Activated CD8-positive, alpha-beta memory T cell treated with anti-CD3 and anti-CD28 coated beads, Interleukin-2, amount 50 U/mL, for 24 hours (primary cell): ENCODE data around the gene SNX13.
"Not testable (repeated sequence)": the region's sequence is repeated elsewhere in the genome, so short reads cannot be mapped to it uniquely, and the experiment has no call there.

ENCODE experiments used
- DNase-seq: peaks from one replicate; pipeline ENCODE4 v3.0.0-alpha.2; 2020; ENCODE audit errors: extremely low read depth

Gene SNX13

DNA sequence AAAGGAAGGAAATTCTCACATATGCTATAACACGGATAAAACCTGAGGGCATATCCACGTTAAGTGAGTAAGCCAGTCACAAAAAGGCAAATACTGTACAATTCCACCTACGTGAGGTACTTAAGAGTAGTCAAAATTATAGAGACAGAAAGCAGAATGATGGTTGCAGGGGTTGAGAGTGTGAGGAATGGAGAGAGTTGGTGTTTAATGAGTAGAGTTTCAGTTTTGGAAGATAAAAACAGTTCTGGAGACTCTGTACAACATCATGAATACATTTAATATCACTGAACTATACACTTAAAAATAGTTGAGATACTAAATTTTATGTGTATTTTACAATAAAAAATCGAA lies 95.1 kb downstream of the SNX13 start:
- DNase-seq = no peak

DNA sequence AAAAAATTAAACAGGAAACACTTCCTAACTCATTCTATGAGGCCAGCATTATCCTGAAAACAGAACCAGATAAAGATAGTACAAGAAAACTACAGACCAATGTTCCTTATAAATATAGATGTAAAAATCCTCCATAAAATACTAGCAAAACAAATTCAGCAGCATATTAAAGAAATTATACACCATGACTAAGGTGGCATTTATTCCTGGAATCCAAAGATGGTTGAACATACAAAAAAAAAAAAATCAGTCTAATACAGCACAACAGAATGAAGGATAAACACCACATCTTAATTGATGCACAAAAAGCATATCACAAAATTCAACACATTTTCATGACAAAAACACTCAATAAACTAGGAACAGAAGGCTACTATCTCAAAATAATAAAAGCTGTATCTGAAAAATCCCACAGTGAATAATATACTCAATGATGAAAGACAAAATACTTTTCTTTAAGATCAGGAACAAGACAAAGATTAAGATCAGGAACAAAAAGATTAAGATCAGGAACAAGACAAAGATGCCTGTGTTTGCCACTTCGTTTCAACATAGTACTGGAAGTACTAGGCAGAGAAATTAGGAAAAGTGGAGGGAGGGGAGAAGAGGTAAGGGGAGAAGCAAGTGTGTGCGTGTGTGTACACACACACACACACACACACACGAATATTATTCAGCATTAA lies 95.6 kb downstream of the SNX13 start:
- DNase-seq = no peak

DNA sequence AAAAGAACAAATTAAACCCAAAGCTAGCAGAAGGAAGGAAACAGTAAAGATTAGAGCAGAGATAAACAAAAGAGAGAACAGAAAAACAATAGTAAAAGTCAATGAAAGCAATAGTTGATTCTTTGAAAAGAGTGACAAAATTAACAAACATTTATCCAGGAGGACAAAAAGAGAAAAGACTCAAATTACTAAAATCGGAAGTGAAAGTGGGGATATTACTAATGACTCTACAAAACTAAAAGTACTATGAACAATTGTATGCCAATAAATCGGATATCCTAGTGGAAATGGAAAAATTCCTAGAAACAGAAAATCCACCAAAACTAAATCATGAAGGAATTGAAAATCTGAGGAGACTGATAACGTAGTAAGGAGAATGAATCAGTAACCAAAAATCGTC lies 96.3 kb downstream of the SNX13 start:
- no peak for DNase-seq

DNA sequence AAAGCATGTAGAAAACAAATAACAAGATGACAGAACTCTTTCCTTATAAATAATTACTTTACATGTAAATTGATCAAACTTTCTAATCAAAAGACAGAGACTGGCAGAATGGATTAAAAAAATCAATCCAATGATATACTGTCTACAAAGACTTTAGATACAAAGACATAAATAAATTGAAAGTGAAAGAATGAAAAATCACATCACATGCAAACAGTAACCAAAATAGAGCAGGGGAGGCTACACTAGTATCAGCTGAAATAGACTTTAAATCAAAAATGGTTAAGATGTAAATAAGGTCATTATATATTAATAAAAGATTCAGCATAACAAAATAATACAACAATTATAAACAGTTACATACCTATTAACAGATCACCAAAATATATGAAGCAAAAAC lies 97.3 kb downstream of the SNX13 start:
- DNase-seq = no peak

DNA sequence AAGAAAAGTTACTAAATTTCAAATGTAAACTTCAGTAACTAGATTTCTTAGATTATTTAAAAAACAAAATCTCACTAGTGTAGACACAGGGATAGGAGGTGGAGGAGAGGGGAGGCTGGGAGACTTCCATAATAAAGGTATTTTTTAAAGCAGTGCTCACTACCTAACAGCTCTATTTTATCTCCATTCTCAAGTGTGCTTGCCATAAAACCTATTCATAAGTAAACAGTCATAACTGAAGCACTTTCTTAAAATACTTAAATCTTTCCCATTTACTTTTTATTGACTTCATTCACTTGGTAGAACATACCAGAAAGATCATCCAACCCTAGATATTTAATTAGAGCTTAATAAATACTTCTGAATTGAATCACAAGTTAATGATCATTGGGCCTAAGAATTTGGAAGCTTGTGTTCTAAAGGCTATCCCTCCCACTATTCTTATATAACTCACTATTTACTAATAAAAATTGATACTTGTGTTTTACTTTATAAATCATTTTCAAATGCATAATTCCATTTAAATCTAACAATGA lies 107.4 kb downstream of the SNX13 start:
- no peak for DNase-seq

DNA sequence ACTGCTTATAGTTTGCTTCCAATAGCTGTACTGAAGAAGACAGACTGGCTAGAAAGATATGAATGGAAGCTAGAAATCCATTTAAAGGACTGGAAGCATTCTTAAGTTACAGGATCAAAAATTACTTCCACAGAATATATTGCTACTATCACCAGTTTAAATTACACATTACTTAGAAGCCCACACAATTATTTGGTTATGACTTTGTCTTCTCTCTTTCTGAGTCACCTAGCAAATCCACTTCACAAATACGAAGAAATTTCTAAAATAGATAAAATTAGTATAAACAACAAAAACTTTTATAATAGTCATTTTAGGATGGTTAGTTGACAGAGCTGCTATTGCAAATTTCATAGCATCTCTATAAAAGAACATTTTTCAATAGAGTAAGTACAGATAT lies 108.1 kb downstream of the SNX13 start:
- no peak for DNase-seq

DNA sequence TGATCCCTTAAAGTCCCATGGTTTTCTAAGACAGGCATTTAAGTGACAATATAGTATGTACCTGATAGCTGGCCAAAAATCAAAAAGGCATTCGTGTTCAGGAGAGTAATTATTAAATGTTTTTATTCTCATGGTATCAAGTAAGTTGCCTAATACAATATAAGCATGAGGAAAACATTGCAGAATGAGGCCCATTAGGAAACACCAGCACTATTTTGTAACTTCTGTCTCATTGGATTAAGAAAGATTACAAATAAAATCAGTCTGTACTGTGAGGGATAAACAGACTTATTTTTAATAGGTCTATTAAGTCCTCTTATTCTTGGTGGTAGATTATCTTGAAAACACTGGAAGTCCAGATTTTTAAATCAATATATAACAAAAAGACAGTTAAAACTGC lies 110.1 kb downstream of the SNX13 start:
- no peak for DNase-seq

DNA sequence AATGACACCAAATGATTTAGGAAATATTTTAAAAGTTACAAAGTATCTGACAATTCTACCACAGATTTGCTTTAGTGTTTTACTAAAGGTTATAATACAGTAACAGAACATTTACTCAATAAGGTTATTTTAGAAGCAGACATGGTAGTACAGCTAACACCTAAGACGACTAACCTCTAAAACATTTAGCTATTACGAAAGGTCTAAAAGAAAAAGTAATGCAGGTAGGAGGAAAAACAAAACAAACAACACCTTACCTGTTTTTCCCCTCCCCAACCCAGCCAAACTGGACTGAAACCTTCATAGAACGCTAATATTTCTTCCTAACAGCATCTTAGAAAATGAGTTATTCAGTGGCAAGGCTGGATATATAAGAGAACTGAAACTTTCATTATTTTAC lies 111.3 kb downstream of the SNX13 start:
- DNase-seq = no peak

DNA sequence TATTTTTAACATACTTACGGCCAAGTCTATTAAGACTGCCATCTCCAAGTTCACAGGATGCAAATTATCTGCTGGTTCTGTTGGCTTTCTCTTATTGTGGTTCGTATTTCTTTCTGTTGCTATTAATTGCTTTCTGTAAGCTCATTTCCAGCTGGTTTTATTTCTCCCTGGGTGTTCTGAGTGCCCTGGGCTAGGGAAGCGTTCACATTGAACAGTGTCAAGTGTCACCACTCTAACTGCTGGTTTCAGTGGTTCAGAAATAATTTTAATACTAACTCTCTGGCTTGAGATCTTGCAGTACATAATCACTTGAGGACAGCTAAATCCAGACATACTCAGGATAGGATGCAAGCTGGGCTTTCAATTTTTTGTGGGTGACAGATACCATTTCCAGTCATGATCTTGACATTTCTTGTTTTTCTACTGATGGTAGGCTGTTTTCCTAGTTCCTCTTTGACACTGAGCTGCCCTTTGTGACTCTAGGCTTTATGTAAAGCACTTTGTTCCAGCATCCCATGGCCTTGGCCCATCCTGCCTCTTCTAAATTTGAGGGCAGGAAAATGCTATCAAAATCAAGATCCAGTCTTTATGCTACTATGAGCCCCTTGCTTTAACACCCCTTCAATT lies 117.6 kb downstream of the SNX13 start:
- no peak for DNase-seq

DNA sequence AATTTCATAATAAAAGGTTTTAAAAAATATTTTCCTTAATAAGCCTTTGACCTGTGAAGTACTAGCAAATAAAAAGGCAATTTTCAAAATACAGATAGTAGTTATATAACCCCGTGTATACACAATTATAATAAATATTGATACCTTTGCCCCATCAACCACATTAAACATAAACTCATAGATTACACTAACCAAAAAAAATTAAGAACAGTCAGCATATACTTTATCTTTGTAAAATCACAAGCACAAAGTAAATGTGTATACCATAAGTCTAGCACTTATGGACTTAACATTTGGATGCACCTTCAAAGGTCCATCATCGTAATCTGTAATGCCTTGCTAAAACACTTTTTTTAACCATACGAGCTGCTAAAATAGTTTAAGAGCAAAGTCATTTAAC lies 123.4 kb downstream of the SNX13 start:
- no peak for DNase-seq

DNA sequence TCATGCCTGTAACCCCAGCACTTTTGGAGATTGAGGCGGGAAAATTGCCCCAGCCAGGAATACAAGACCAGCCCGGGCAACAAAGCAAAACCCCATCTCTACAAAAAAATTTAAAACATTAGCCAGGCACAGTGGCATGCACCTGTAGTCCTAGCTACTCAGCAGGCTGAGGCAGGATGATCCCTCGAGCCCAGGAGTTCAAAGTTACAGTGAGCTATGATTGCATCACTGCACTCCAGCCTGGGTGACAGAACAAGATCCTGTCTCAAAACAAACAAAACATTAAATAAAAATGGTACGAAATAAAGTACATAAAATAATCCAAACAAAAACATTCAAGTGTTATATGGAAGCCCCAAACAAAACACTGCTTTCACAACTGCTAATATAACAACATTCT lies 125.0 kb downstream of the SNX13 start:
- DNase-seq = no peak

DNA sequence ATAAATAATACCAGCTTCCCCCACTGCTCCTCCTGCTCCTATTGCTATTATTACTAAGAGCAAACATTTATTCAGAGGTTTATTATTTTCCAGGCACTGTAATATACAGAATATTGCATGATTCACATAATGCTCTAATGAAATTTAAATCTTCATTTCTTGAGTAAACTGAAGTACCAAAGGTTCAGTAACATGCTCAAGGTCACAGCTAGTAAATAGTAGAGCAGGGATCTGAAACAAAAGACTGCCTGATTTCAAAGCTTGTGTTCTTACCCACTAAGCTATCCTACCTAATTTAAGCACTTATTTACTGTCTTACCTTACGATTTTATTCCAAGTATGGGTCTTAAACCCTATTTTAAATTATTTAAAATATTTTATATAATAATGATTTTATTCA lies 126.2 kb downstream of the SNX13 start:
- DNase-seq = no peak

DNA sequence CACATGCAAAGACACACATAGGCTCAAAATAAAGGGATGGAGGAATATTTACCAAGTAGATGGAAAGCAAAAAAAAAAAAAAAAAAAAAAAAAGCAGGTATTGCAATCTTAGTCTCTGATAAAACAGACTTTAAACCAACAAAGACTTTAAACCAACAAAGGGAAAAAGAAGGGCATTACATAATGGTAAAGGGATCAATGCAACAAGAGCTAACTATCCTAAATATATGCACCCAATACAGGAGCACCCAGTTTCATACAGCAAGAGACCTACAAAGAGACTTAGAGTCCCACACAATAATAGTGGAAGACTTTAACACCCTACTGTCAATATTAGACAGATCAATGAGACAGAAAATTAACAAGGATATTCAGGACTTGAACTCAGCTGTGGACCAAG lies 131.1 kb downstream of the SNX13 start:
- DNase-seq = not testable (repeated sequence)

DNA sequence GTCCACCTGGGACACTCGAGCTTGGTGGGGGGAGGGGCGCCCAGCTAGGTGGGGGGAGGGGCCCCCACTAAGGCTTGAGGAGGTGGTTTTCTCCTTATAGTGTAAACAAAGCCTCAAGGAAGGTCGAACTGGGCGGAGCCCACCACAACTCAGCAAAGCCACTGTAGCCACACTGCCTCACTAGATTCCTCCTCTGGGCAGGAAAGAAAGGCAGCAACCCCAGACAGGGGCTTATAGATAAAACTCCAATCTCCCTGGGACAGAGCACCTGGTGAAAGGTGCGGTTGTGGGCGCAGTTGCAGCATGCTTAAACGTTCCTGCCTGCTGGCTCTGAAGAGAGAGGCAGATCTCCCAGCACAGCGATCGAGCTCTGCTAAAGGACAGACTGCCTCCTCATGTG lies 133.1 kb downstream of the SNX13 start:
- DNase-seq = no peak

DNA sequence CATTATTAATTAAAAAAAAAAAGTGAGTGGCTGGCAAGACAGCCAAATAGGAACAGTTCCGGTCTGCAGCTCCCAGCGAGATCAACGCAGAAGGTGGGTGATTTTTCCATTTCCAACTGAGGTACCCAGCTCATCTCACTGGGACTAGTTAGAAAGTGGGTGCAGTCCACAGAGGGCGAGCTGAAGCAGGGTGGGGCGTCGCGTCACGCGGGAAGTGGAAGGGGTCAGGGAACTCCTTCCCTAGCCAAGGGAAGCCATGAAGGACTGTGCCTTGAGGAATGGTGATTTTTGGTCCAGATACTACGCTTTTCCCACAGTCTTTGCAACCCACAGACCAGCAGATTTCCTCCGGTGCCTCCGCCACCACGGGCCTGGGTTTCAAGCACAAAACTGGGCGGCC lies 133.7 kb downstream of the SNX13 start:
- no peak for DNase-seq

DNA sequence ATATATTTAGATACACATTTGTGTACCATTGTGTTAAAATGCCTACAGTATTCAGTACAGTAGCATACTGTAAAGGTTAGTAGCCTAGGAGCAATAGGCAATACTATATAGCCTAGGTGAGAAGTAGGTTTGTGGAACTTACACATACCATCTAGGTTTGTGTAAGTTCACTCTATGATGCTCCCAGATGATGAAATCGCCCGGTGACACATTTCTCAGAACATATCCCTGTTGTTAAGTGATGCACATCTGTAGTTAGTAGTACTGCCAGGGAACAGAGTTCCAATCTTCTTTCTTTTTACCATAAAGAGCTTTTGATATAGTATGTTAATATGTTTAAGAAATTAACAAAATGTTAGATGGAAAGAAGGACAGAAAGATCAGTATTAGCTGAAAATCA lies 138.2 kb downstream of the SNX13 start:
- DNase-seq = no peak

DNA sequence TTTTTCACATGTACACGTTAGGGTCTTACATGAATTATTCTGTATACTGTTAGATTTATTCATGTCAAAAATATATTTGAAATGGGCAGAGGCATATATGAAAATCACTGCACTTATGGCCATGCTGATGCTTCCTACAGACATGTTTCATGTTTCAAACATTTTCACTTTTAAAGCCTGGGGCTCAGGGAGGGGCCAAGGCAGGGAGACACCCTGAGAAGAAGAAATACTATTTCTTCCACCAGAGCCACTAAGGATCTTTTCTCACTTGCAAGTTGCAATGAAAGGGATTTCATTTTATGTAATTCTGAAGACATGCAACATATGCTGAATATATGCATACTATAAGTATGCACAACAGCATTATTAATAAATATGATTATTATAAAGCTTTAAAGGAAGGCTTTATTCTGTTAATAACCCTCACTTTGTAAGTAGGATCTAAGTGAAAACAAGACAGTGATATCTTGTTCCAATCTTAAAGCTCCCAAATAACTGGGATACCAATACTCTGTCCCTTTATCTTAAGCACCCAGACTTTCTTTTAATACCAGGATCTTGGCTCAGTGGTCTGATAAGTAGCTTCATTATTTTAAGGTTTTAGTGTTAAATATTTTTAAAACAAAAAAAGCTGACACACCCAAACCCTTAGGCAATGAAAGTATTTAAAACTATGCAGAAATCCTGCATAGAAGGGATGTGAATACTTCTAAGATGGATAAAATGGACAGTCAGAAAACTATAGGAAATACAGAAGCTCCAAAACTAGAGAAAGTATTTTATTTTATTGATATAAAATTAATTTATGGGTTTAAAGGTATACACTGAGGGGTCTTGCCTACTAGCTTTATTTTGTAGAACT lies 148.0 kb downstream of the SNX13 start:
- no peak for DNase-seq

DNA sequence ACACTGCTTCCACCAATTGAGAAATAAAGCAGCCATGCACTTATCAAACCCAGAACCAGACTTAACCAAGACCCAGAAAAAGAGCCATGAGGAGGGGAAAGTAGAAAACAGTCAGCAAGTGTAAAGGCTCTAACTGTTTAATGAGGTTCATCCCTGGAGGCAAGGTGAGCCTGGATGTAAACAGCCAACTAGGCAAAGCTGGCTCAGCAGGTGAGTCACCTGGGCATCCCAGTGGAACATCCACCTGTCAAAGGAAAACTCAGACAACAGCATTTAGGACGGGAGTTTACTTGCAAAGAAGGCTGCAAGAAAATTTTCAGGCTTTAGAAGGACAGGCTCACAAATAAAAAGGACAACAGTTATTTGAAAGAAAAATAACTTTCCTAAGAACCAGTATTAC lies 153.0 kb downstream of the SNX13 start:
- no peak for DNase-seq

DNA sequence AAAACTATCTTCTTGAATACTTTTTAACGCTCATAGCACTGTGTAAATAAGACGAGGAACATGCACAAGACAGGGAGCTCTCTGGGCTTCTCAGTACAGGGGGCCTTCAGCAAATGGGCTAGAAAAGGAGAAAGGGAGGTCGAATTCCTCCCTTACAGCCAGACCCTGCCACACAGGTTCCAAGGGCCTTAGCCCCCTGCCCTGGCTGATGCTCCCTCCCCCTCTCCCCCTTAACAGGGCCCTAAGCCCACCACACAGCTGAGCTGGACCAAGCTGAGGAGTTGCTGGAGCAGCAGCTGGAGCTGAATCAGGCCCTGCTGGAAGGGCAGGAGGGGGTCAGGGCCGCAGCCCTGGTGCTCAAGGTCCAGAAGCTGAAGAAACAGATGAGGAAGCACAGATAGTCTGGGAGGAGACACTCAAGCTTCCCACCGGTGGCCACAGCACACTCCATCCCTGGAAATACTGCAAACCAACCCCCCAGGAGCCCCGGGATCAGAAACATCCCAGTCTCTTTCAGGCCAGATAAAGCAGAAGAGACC lies 153.9 kb downstream of the SNX13 start:
- no peak for DNase-seq

DNA sequence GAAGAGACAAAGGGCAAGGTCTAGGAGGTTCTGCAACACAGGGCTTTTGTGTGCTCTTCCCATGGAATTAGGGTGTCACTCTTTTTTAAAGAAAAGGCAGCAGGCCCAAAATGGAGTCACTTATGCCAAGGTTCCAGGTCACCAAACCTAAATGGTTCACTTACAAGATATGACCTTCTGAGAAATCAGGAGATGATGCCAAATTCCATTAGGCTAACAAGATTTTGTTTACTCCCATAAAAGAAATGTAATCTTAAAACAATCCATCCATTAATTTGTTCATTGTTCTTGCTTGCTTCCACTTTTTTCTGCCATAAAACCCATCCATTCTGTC lies 158.1 kb downstream of the SNX13 start:
- DNase-seq = no peak

DNA sequence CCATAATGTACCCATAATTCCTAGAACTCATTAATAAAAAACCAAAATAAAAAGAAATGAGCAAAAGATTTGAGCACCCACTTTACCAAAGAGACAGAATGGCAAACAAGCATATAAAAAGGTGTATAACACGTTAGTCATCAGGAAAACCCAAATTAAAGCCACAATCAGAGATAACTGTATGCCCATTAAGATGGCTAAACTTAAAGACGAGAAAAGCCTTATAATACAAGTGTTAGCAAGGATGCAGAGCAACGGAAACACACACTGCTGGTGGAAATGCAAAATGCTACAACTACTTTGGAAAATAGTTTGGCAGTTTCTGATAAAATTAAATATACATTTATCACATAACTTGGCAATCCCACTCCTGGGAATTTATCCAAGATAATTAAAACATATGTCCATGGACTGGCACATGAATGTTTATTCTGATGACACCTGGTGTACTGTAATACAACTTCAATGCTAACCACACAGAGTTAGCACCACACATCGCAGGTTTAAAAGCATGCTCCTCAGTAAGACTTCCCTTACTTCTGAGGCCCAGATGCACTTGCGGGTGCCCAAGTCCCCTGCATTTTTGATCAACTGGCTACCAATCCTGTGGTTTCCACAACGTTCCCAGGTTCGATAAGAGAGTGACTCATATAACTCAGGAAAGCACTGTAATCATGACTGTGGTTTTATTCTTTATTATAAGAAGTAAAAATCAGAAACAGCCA lies 158.6 kb downstream of the SNX13 start:
- no peak for DNase-seq

DNA sequence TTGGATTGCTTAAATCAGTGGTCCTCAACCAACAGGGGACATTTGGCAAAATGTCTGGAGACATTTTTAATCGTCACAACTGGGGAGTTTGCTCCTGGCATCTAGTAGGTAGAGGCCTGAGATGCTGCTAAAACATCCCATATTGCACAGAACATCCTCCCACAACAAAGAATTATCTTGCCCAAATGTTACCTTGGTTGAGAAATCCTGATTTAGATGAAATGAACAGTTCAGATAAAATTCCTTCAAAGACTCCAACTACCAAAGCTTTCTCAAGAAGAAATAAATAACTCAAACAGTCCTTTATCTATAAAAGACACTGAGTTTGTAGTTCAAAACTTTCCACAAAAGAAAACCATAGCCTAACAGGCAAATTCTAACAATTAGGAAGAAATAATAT lies 160.9 kb downstream of the SNX13 start:
- DNase-seq = no peak
